ENCODE results near the gene PMEPA1.

DNA sequence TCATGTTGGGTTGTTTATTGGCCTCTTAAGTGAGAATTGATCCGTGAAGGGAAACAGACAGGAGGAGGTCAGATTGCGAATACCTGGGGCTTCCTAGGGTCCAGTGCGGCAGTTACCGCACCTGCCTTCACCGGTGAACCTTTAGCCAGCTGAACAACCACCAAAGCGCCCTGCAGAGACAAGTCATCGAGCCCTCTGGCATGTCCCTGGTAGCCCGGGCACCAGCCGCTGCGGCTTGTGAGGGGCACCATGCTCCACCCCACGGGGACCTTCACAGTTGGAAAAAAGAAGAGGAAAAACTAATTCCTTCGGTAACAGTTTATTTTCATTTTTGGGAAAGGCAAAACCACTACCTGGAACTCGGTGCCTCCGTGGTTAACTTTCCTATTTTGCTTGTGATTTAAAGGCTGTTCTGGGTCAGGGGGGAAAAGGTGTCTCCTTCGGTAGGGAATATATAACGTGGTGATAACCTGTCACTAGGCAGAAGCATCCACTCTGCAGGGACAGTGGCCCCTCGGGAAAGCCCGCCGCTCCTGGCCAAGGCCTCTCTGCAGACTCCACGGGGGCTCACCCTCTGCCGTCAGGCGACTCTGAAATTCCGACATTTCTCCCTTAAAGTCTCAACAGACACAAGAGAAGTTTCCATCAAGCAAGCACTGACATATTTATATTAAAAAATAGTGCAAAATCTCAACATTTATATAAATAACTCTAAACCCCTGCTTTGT is 58.9 kb downstream of the PMEPA1 start:
- TF ChIP-seq ZNF274 (IDR thresholded peaks at IDR 0.05; ENCODE audit: low read depth, low read length) (no peak), YY1 (IDR thresholded peaks at IDR 0.05; ENCODE audit: insufficient read depth, insufficient read length) (no peak)

All from NT2/D1 (cell line).